HG03025 (cell line): Measurements from ENCODE around the gene PRKCH.

Experiments
- ATAC-seq: cut with Tn5 transposase; IDR thresholded peaks from one replicate; pipeline ENCODE4 v1.9.1; 2021; ENCODE audit warnings: mild to moderate bottlenecking, moderate library complexity; ENCODE audit not compliant: unreplicated experiment, low FRiP score

PRKCH gene

GRCh38 chr14:61335049-61335448, 13.7 kb downstream of the PRKCH start:
- ATAC-seq: no peak

GRCh38 chr14:61335671-61336275, 14.4 kb downstream of the PRKCH start:
- no peak for ATAC-seq

- no peak for ATAC-seq
Measured at GRCh38 chr14:61337893-61338292, 16.5 kb downstream of the PRKCH start.

- no peak for ATAC-seq
Measured at GRCh38 chr14:61338457-61338856, 17.1 kb downstream of the PRKCH start.

GRCh38 chr14:61341275-61342206, 20.2 kb downstream of the PRKCH start:
- no peak for ATAC-seq

- ATAC-seq: no peak
Measured at GRCh38 chr14:61342486-61342885, 21.1 kb downstream of the PRKCH start.

- ATAC-seq: no peak
Measured at GRCh38 chr14:61342932-61343331, 21.6 kb downstream of the PRKCH start.

- no peak for ATAC-seq
Measured at GRCh38 chr14:61343471-61343870, 22.1 kb downstream of the PRKCH start.

GRCh38 chr14:61343991-61344405, 22.6 kb downstream of the PRKCH start:
- no peak for ATAC-seq

- ATAC-seq: no peak
Measured at GRCh38 chr14:61344437-61345150, 23.2 kb downstream of the PRKCH start.

- no peak for ATAC-seq
Measured at GRCh38 chr14:61345151-61345482, 23.7 kb downstream of the PRKCH start.

GRCh38 chr14:61346221-61346620, 24.8 kb downstream of the PRKCH start:
- ATAC-seq: no peak

GRCh38 chr14:61346793-61347192, 25.4 kb downstream of the PRKCH start:
- no peak for ATAC-seq

- no peak for ATAC-seq
Measured at GRCh38 chr14:61347826-61348443, 26.6 kb downstream of the PRKCH start.

GRCh38 chr14:61350427-61351270, 29.3 kb downstream of the PRKCH start:
- ATAC-seq: no peak

- ATAC-seq: no peak
Measured at GRCh38 chr14:61351477-61351876, 30.1 kb downstream of the PRKCH start.

- no peak for ATAC-seq
Measured at GRCh38 chr14:61355892-61356325, 34.5 kb downstream of the PRKCH start.

GRCh38 chr14:61357123-61357522, 35.7 kb downstream of the PRKCH start:
- ATAC-seq: no peak

GRCh38 chr14:61358554-61359226, 37.3 kb downstream of the PRKCH start:
- no peak for ATAC-seq
